HG02759 (cell line): ENCODE results near the gene MYORG.

Source experiments
- ATAC-seq: cut with Tn5 transposase; IDR thresholded peaks from one replicate; pipeline ENCODE4 v1.9.1; 2021; ENCODE audit warnings: mild to moderate bottlenecking, moderate library complexity; ENCODE audit not compliant: unreplicated experiment

Gene MYORG

GRCh38 chr9:34385561-34386230, 9.0 kb upstream of the MYORG start:
- no peak for ATAC-seq

- ATAC-seq: no peak
Observed at GRCh38 chr9:34384368-34385165, 7.9 kb upstream of the MYORG start.

GRCh38 chr9:34383904-34384303, 7.2 kb upstream of the MYORG start:
- ATAC-seq: no peak

DNA sequence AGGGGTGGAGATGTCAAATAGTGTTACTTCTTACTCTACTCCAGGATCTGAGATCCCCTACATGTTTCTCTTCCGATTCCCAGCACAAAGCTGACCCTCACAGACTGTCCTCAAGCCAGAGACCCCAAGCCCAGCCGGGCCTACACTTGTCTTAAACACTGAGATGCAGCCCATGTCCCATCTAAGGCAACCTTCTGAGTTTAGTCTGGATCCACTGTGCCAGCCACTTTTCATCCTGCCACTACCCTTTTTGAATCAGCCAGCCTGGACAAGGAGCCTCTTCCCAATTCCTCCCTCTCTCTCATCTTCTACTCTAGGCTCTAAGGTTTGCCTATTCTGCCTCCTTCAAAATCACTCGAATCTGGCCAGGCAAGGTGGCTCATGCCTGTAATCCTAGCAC, 6.2 kb upstream of the MYORG start:
- ATAC-seq: no peak

DNA sequence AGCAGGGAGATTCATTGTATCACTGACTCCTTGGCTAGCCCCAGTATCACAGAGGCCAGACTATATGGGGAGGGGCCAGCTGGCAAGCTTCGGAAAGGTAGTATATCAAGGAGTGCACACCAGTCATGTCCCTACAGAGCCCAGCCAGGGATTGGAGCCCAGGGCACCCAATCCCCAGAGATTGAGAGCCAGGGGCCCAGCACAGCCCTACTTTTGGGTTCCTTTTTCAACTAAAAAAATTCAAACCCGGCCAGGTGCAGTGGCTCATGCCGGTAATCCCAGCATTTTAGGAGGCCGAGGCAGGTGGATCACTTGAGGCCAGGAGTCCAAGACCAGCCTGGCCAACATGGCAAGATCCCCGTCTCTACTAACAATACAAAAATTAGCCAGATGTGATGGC, 5.4 kb upstream of the MYORG start:
- ATAC-seq: no peak

GRCh38 chr9:34381323-34381722, 4.6 kb upstream of the MYORG start:
- ATAC-seq: no peak

DNA sequence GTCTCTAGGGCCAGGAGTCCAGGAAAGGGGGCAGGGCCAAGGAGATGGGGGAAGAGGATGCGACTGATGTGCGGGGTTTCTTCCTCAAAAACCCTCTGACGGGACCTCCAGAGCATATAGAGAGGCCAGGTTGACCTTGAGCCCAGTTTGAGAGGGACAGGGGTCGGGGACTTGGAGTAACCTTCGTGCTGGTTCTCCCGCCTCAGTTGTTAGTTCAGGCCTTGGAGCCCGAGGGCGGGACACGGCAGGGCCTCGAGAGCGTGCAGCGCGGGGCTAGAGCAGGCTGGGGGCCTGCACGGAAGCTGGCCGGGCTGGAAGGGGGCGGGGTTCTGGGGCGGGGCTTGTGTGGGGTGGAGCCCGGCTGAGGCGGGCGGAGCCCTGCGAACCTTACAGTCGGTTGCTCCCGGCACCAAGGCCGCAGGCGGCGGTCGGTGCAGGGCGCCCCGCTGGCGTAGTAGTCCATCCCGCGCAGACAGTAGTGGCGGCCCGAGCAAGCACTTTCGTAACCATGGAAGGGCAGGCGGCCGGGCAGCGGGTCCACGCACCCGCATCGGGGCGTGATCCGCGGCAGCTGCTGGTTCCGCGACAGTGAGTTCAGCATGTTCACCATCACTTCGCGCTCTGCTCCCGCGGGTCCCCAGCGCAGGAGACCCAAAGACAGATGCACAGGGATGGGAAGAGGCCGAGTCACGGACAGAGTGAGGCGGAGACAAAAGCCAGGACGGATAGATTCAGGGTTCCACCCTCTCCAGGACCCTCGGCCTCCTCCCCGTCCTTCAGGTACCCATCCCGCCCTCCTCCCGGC, 4.0 kb upstream of the MYORG start:
- peak; percentile 39 for ATAC-seq

- ATAC-seq: no peak
Observed at GRCh38 chr9:34380034-34380510, 3.4 kb upstream of the MYORG start.

DNA sequence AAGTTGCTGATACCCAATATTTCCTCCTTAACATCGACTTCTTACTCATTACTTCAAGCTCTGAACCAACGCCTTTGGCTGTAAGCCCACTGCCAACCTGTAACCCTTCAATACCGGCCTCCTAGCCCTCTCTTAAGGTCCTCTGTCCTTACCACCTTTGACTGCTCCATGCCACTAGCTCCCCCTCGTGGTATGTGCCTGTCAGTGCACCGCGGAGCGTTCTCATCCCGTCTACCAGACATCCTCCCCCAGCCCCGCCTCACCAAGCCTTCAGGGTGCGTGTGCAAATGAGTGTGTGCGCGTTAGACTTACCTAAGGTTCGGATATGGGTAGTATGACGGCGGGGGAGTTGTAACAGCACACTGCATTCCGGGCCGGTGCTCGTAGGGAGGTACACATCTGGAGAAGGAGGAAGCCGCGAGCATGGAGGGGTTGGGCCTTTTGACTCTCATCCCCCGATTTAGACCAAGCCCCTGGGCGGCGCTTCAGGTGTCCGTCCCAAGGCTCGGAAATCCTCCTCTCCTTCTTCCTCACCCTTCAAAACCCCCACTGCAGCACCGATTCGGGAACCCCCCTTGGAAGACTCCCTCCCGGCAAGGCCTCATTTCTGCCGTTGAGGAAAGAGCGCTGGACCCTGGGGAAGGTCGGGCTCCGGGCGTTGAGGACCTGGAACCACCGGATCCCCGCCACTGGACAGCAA, 2.8 kb upstream of the MYORG start:
- peak; percentile 34 for ATAC-seq

- no peak for ATAC-seq
Observed at GRCh38 chr9:34378376-34379060, 1.8 kb upstream of the MYORG start.

DNA sequence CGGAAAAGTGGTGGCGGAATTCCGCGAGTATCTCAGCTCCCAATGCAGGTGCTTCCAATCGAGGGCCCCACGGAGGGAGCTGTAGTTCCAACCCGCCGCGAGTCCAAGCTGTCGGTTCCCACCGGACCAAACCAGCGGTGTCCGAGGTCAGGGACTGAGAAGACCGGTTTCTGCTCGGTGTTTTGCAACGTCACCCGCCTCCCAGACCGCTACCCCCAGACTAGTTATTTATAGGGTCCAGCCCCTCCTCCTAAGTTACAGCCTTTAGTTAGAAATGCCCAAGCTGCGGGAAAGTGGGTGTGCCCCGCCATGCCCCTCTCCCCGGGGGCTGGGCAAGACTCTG, 677 bp upstream of the MYORG start:
- ATAC-seq: no peak

GRCh38 chr9:34375901-34376595, 650 bp downstream of the MYORG start:
- ATAC-seq: no peak

GRCh38 chr9:34374905-34375552, 1.7 kb downstream of the MYORG start:
- ATAC-seq: no peak

- ATAC-seq: no peak
Observed at GRCh38 chr9:34374339-34374738, 2.4 kb downstream of the MYORG start.

- no peak for ATAC-seq
Observed at GRCh38 chr9:34373749-34374148, 2.9 kb downstream of the MYORG start.

- ATAC-seq: no peak
Observed at GRCh38 chr9:34372467-34373011, 4.2 kb downstream of the MYORG start.

GRCh38 chr9:34371886-34372466, 4.7 kb downstream of the MYORG start:
- ATAC-seq: no peak

DNA sequence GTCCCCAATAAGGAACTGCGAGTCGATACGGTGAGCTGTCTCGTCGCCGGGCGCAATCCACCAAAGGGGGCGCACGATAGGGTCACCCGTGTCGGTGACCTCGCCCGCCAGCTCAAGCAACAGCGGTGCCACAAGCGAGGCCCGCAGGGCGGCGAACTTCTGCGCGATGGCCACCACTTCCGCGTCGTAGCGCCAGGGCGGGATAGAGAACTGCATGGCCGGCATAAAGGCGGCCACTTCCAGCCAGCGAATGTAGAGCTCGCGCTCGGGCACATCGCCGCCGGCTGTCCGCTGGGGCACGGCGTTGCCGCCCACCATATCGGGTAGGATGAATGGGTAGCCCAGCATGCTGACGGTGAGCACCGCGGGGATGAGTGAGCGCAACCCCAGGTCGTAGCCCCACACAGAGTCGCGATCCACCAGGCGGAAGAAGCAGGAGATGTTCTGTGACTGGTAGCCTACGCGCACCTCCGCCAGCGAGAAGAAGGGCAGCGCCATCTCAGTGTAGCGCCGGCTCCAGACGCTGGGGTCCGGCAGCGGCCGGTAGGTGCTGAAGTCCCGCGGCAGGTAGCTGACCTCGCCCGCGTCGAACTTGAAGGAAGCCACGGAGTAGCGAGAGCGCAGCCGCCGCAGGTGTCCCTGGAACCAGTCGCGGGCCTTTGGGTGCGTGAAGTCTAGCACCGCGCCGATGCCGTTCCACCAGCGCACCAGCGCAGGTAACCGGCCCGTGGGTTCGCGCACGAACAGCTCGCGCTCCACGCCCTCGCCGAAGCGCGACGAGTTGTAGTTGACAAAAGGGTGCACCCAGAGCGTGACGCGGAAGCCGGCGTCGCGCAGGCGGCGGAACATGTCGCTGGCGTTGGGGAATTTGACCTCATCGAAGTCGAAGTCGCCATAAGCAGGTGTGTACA, 5.5 kb downstream of the MYORG start:
- ATAC-seq: no peak
